CD14-positive monocyte (primary cell): ENCODE measurements around the gene INO80C. TPM values are rescaled to one million over a fixed set of nuclear protein-coding genes. Genes with fewer than 3 reads are reported as not detected.

Experiments
- DNase-seq, 3 donors: peaks; one replicate each; pipeline ENCODE4 v3.0.0-alpha.2; 2011 to 2022
- H2AFZ ChIP-seq: 2 replicates; pipeline ENCODE4 v1.6.0; 2012; ENCODE audit warnings: mild to moderate bottlenecking, low read depth, low read length, inconsistent platforms; ENCODE audit not compliant: insufficient read depth, poor library complexity, severe bottlenecking
- H3K27ac ChIP-seq, 2 donors: 1 replicate in 1 of 2; 2 replicates in 1 of 2; pipeline ENCODE4 v1.5.1; 2012 to 2013; ENCODE audit warnings: low read length in 2 of 2, control low read depth in 1 of 2, inconsistent platforms in 1 of 2, low read depth in 1 of 2, mild to moderate bottlenecking in 1 of 2
- H3K27me3 ChIP-seq, 2 donors: one replicate each; pipeline versions ENCODE4 v1.6.0 to v1.6.1; 2011 to 2013; ENCODE audit warnings: low read length in 2 of 2; ENCODE audit not compliant: control insufficient read depth in 2 of 2, insufficient read depth in 2 of 2
- H3K36me3 ChIP-seq, 2 donors: replicated peaks in 1 of 2; 1 replicate in 1 of 2; 2 replicates in 1 of 2; pipeline versions ENCODE4 v1.5.1 to v1.6.1; 2012 to 2013; ENCODE audit warnings: low read length in 2 of 2, control low read depth in 1 of 2, inconsistent platforms in 1 of 2, mild to moderate bottlenecking in 1 of 2; ENCODE audit not compliant: insufficient read depth in 2 of 2, control insufficient read depth in 1 of 2
- H3K4me1 ChIP-seq, 2 donors: 1 replicate in 1 of 2; 2 replicates in 1 of 2; pipeline versions ENCODE4 v1.5.1 to v1.6.1; 2012 to 2013; ENCODE audit warnings: low read length in 2 of 2, control low read depth in 1 of 2, inconsistent platforms in 1 of 2, mild to moderate bottlenecking in 1 of 2, moderate library complexity in 1 of 2; ENCODE audit not compliant: insufficient read depth in 2 of 2, control insufficient read depth in 1 of 2
- H3K4me2 ChIP-seq: replicated peaks from 2 replicates; pipeline ENCODE3; 2012; ENCODE audit warnings: low read length, moderate library complexity, mild to moderate bottlenecking; ENCODE audit not compliant: poor library complexity, severe bottlenecking; ENCODE audit errors: extremely low read depth
- H3K4me3 ChIP-seq, 3 experiments: fragments of 200-600 bp in 1 of 3; sonication (generic) in 1 of 3; replicated peaks in 1 of 3; 1 replicate in 2 of 3; 2 replicates in 1 of 3; pipeline ENCODE4 v1.5.1; 2011 to 2013; ENCODE audit warnings: low read length in 3 of 3, mild to moderate bottlenecking in 3 of 3, control low read depth in 2 of 3, low read depth in 2 of 3, inconsistent platforms in 1 of 3, moderate library complexity in 1 of 3
- H3K79me2 ChIP-seq: 2 replicates; pipeline ENCODE4 v1.6.0; 2012; ENCODE audit warnings: mild to moderate bottlenecking, control low read depth, inconsistent platforms, low read length, moderate library complexity; ENCODE audit not compliant: insufficient read depth
- H3K9ac ChIP-seq: 2 replicates; pipeline ENCODE4 v1.6.0; 2017; ENCODE audit warnings: low read length, mild to moderate bottlenecking; ENCODE audit not compliant: insufficient read depth, poor library complexity, severe bottlenecking
- H3K9me3 ChIP-seq, 2 donors: replicated peaks in 1 of 2; 1 replicate in 1 of 2; 2 replicates in 1 of 2; pipeline versions ENCODE4 v1.5.1 to v1.6.1; 2012 to 2013; ENCODE audit warnings: low read length in 2 of 2, control low read depth in 1 of 2; ENCODE audit not compliant: control insufficient read depth in 1 of 2, insufficient read depth in 1 of 2
- H4K20me1 ChIP-seq: 2 replicates; pipeline ENCODE4 v1.6.0; 2012; ENCODE audit warnings: mild to moderate bottlenecking, low read length, control low read depth, moderate library complexity; ENCODE audit not compliant: insufficient read depth
- H3K27ac Mint-ChIP-seq, 7 donors: one replicate each; pipeline ENCODE4 v1.8.0; 2020; ENCODE audit warnings: mild to moderate bottlenecking in 7 of 7, mixed read lengths in 7 of 7, moderate library complexity in 6 of 7, inconsistent platforms in 2 of 7
- H3K27me3 Mint-ChIP-seq, 3 donors: one replicate each; pipeline ENCODE4 v1.8.0; 2021 to 2022; ENCODE audit warnings: low read depth in 3 of 3, mild to moderate bottlenecking in 3 of 3, mixed read lengths in 3 of 3, moderate library complexity in 3 of 3, inconsistent platforms in 1 of 3
- H3K36me3 Mint-ChIP-seq, 2 donors: one replicate each; pipeline ENCODE4 v1.8.0; 2020; ENCODE audit warnings: mixed read lengths in 2 of 2, inconsistent platforms in 1 of 2, mild to moderate bottlenecking in 1 of 2
- H3K4me1 Mint-ChIP-seq: one replicate; pipeline ENCODE4 v1.8.0; 2020; ENCODE audit warnings: mild to moderate bottlenecking, mixed read lengths
- H3K4me3 Mint-ChIP-seq, 2 donors: one replicate each; pipeline ENCODE4 v1.8.0; 2020; ENCODE audit warnings: mild to moderate bottlenecking in 2 of 2, mixed read lengths in 2 of 2, moderate library complexity in 1 of 2
- H3K9me3 Mint-ChIP-seq, 7 donors: one replicate each; pipeline ENCODE4 v1.8.0; 2020 to 2022; ENCODE audit warnings: mixed read lengths in 7 of 7, mild to moderate bottlenecking in 6 of 7, moderate library complexity in 6 of 7, inconsistent platforms in 2 of 7
- CTCF ChIP-seq: fragments of 200-600 bp; IDR thresholded peaks from one replicate; pipeline ENCODE4 v1.8.0; 2022; ENCODE audit warnings: antibody characterized with exemption, mild to moderate bottlenecking
- WGBS: methylation state at CpG from one replicate; pipeline ENCODE4 v1.1.5; 2013; ENCODE audit warnings: missing lambda C conversion rate; ENCODE audit not compliant: insufficient coverage; 5-methylcytosine and 5-hydroxymethylcytosine counted together
- intact Hi-C, 2 donors: fragments of 100-400 bp; cut with micrococcal nuclease; formaldehyde crosslinking; loops; one replicate each; pipeline versions ENCODE4 v1.15.0 to v1.15.1; 2023
- polyA plus RNA-seq, 3 donors: library from polyadenylated mRNA; depleted of rRNA in 1 of 3; unstranded in 2 of 3; stranded (reverse) in 1 of 3; fragments of 300-500 nt in 2 of 3; fragments of >200 nt in 1 of 3; fragmentation: Illumina TruSeq in 2 of 3; gene quantifications; 1 replicate in 2 of 3; 2 replicates in 1 of 3; pipeline ENCODE4 v1.2.3, GENCODE V29; 2012 to 2021

Gene INO80C
- polyA plus RNA-seq, 3 donors = 17.7 to 27.9 (median 22.3) TPM

- Mint-ChIP-seq H3K4me1 (peaks cover 30% of the 10 kb centered on the region), H3K27ac (peak overlapping the region in 1 of 7 donors; percentile 37), H3K9me3 (peaks cover 0 to 3% (median 0%) of the 10 kb centered on the region in 7 donors), H3K36me3 (peaks cover 15 to 18% of the 10 kb centered on the region in 2 donors), H3K27me3 (peaks cover 0 to 4% (median 3%) of the 10 kb centered on the region in 3 donors), H3K4me3 (no peak overlapping the region)
- no peak for TF ChIP-seq CTCF
- intact Hi-C loops = no loop called here
- H2AFZ ChIP-seq = no peak overlapping the region
- H4K20me1 ChIP-seq = no peaks in the 10 kb centered on the region
- peaks cover 12 to 19% of the 10 kb centered on the region in 2 donors for H3K4me1 ChIP-seq
- H3K27me3 ChIP-seq = no peaks in the 10 kb centered on the region
- no peaks in the 10 kb centered on the region for H3K36me3 ChIP-seq
- H3K27ac ChIP-seq = no peak overlapping the region
- no peaks in the 10 kb centered on the region for H3K79me2 ChIP-seq
- no peak overlapping the region for H3K9ac ChIP-seq
- H3K9me3 ChIP-seq = no peaks in the 10 kb centered on the region
- peak; percentile 20 to 53 (median 53) for DNase-seq
- WGBS = no CpG with 5 or more reads among the region's 2 CpGs
- H3K4me3 ChIP-seq = no peak overlapping the region
- H3K4me2 ChIP-seq = no peak overlapping the region
These were observed 32.9 kb downstream of the INO80C start for GRCh38 chr18:35464831-35465279.

GRCh38 chr18:35463827-35464226 lies 33.9 kb downstream of the INO80C start:
- no peak overlapping the region for H3K4me2 ChIP-seq
- Mint-ChIP-seq H3K4me3 (no peak overlapping the region), H3K36me3 (peaks cover 11 to 13% of the 10 kb centered on the region in 2 donors), H3K27me3 (peaks cover 0 to 4% (median 2%) of the 10 kb centered on the region in 3 donors), H3K27ac (peak overlapping the region in 1 of 7 donors; percentile 59), H3K4me1 (peaks cover 30% of the 10 kb centered on the region), H3K9me3 (peaks cover 0 to 3% (median 0%) of the 10 kb centered on the region in 7 donors)
- H2AFZ ChIP-seq = no peak overlapping the region
- intact Hi-C loops = no loop called here
- H3K27ac ChIP-seq = no peak overlapping the region
- TF ChIP-seq CTCF = no peak
- no peaks in the 10 kb centered on the region for H3K9me3 ChIP-seq
- no peaks in the 10 kb centered on the region for H3K36me3 ChIP-seq
- no peak overlapping the region for H3K4me3 ChIP-seq
- no peaks in the 10 kb centered on the region for H3K27me3 ChIP-seq
- no peak overlapping the region for H3K9ac ChIP-seq
- no CpG with 5 or more reads among the region's 4 CpGs for WGBS
- DNase-seq = no peak
- H3K79me2 ChIP-seq = no peaks in the 10 kb centered on the region
- H4K20me1 ChIP-seq = no peaks in the 10 kb centered on the region
- H3K4me1 ChIP-seq = peaks cover 12 to 19% of the 10 kb centered on the region in 2 donors
